ENCODE results near the gene CENPP. TPM values are rescaled to one million over a fixed set of nuclear protein-coding genes. Genes with fewer than 3 reads are reported as not detected.

The CENPP gene
- total RNA-seq, 4 donors from 2014 or later = 0.98 to 7.9 (median 5.4) TPM

DNA sequence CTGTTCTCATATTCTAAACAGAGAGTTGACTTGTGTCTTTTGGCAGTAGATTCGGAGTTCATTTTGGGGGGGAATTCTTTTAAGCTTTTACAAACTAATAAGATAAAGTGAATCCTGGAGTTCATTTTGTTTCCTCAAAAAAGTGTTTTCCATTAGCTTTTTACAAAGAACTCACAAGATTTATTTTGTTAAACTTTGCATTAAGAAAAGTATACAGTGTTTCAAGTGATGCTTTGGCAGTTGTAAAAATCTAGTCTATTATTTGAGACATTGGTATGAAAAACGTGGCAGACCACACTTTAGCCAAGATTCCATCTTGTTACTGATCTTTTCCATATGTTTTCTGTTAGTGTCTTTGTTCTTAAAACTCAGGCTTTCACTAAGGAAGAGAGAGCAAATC is 99.7 kb downstream of the CENPP start:
- TF ChIP-seq, protein P1, sequence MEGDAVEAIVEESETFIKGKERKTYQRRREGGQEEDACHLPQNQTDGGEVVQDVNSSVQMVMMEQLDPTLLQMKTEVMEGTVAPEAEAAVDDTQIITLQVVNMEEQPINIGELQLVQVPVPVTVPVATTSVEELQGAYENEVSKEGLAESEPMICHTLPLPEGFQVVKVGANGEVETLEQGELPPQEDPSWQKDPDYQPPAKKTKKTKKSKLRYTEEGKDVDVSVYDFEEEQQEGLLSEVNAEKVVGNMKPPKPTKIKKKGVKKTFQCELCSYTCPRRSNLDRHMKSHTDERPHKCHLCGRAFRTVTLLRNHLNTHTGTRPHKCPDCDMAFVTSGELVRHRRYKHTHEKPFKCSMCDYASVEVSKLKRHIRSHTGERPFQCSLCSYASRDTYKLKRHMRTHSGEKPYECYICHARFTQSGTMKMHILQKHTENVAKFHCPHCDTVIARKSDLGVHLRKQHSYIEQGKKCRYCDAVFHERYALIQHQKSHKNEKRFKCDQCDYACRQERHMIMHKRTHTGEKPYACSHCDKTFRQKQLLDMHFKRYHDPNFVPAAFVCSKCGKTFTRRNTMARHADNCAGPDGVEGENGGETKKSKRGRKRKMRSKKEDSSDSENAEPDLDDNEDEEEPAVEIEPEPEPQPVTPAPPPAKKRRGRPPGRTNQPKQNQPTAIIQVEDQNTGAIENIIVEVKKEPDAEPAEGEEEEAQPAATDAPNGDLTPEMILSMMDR (IDR thresholded peaks at IDR 0.05; ENCODE audit: low read depth) = no peak

GRCh38 chr9:92426501-92427145 is 100.9 kb downstream of the CENPP start:
- TF ChIP-seq, protein P1 (IDR thresholded peaks at IDR 0.05; ENCODE audit: low read depth) = no peak

- TF ChIP-seq, protein P1 (IDR thresholded peaks at IDR 0.05; ENCODE audit: low read depth) = no peak
These were observed 104.1 kb downstream of the CENPP start for GRCh38 chr9:92429836-92430235.

DNA sequence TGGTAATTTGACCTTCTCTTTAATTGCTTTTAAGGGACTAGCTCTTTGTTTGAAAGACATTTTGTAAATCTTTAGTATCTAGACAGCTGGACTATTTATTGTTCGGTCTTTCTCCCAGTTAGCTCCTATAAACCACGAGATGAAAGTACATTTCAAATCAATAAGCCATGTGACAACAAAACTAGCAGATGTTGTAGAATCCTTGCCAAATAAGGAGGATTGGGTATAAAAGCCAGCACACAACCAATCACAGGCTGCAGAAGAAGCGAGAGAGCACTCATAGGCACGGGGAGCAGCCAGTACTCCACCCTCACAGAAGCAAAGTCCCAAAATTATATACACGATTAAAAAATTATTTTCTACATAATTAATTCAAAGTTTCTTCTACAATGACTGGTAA is 106.6 kb downstream of the CENPP start:
- TF ChIP-seq, protein P1 (IDR thresholded peaks at IDR 0.05; ENCODE audit: low read depth) = no peak

DNA sequence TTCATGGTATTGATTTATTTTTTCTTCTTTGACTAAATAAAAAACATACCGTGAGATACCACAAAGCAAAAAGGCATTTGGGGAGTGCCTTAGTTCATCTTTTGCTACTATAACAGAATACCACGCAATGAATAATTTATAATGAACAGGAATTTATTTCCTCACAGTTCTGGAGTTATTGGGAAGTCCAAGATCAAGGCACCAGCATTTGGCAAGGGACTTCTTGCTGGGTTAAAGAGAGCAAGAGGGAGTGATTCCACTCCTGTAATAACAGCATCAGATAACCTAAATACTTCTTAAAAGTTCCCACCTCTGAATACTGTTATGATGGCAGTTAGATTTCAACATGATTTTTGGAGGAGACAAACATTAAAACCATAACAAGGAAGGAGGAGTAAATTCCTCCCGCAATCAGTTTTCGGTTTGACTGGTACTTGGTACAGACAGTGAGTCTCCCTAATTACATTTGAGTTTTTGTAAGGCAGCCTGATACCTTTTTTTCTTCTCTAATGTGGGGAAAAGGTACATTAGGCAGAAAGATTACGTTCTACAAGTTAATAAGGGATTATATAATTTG is 107.3 kb downstream of the CENPP start:
- TF ChIP-seq, protein P1 (IDR thresholded peaks at IDR 0.05; ENCODE audit: low read depth) = no peak

DNA sequence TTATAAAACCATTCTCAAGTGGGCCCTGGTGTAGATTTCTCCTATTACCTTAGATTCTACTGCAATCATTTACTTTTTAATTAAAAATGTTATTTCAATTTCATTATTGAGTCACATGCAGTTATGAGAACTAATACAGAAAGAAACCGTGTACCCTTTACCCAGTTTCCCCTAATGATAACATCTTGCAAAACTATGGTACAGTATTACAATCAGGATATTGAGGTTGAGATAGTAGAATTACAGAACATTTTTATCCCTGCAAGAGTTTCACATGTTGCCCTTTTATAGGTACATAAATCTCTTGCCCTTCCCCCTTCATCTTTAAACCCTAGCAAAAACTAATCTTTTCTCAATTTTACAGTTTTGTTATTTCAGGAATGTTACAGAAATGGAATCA is 109.5 kb downstream of the CENPP start:
- TF ChIP-seq, protein P1 (IDR thresholded peaks at IDR 0.05; ENCODE audit: low read depth) = no peak

GRCh38 chr9:92438900-92439526 is 113.3 kb downstream of the CENPP start:
- TF ChIP-seq, protein P1 (IDR thresholded peaks at IDR 0.05; ENCODE audit: low read depth) = no peak
